ENCODE data around the gene GP5. TPM values are rescaled to one million over a fixed set of nuclear protein-coding genes. Genes with fewer than 3 reads are reported as not detected.

GP5 gene
- total and polyA plus RNA-seq, 4 experiments from 2014 or later: 1.3 to 4.2 (median 2.8) TPM

- no peaks in the 10 kb centered on the region for H3K9me3 Mint-ChIP-seq
- ChIA-PET POLR2A (ENCODE audit: partially characterized antibody) (no interaction called here), CTCF (ENCODE audit: partially characterized antibody) (no interaction called here)
- no peaks in the 10 kb centered on the region for H3K27me3 ChIP-seq (ENCODE audit: insufficient read depth, low read length)
- H3K36me3 ChIP-seq (ENCODE audit: insufficient read depth, low read length): no peaks in the 10 kb centered on the region
- no peaks in the 10 kb centered on the region for H3K36me3 Mint-ChIP-seq
- no peak for DNase-seq
- H3K4me3 ChIP-seq (ENCODE audit: low read length in 2 of 2): no peak overlapping the region
- H3K27ac ChIP-seq (ENCODE audit: low read depth, low read length): no peak overlapping the region
- H3K9me3 ChIP-seq (ENCODE audit: control insufficient read depth in 1 of 2, low read length in 2 of 2): no peaks in the 10 kb centered on the region
- H3K4me3 Mint-ChIP-seq: no peak overlapping the region
- no peaks in the 10 kb centered on the region for H3K4me1 ChIP-seq (ENCODE audit: insufficient read depth, low read length)
- H3K27ac Mint-ChIP-seq: no peak overlapping the region
- intact Hi-C loops (cut with micrococcal nuclease): no loop called here
- peaks cover 29 to 30% of the 10 kb centered on the region in 2 donors for H3K27me3 Mint-ChIP-seq
- H3K4me1 Mint-ChIP-seq: no peaks in the 10 kb centered on the region
These were observed 28.3 kb downstream of the GP5 start for GRCh38 chr3:194370753-194371152.

- no peaks in the 10 kb centered on the region for H3K36me3 Mint-ChIP-seq
- DNase-seq: no peak
- Histone ChIP-seq H3K27me3 (ENCODE audit: insufficient read depth, low read length) (no peaks in the 10 kb centered on the region), H3K36me3 (ENCODE audit: insufficient read depth, low read length) (no peaks in the 10 kb centered on the region), H3K27ac (ENCODE audit: low read depth, low read length) (no peak within 1 kb of the TSS), H3K9me3 (ENCODE audit: control insufficient read depth in 1 of 2, low read length in 2 of 2) (no peaks in the 10 kb centered on the region), H3K4me1 (ENCODE audit: insufficient read depth, low read length) (no peaks in the 10 kb centered on the region), H3K4me3 (ENCODE audit: low read length in 2 of 2) (no peak within 1 kb of the TSS)
- H3K4me3 Mint-ChIP-seq: no peak within 1 kb of the TSS
- H3K27ac Mint-ChIP-seq: no peak within 1 kb of the TSS
- H3K4me1 Mint-ChIP-seq: no peaks in the 10 kb centered on the region
- intact Hi-C loops (cut with micrococcal nuclease): no loop called here
- ChIA-PET POLR2A (ENCODE audit: partially characterized antibody) (no interaction called here), CTCF (ENCODE audit: partially characterized antibody) (no interaction called here)
- no peaks in the 10 kb centered on the region for H3K9me3 Mint-ChIP-seq
- H3K27me3 Mint-ChIP-seq: peaks cover 23 to 29% of the 10 kb centered on the region in 2 donors
These were observed 29.4 kb downstream of the GP5 start, which contains the start of gene LRRC15 for GRCh38 chr3:194369522-194370279. TSS of gene LRRC15 (minus strand) at chr3:194369743. CDS start at chr3:194361043, 8,700 bp downstream.

- Histone ChIP-seq H3K4me1 (ENCODE audit: insufficient read depth, low read length) (no peaks in the 10 kb centered on the region), H3K36me3 (ENCODE audit: insufficient read depth, low read length) (no peaks in the 10 kb centered on the region), H3K27ac (ENCODE audit: low read depth, low read length) (no peak overlapping the region), H3K9me3 (ENCODE audit: control insufficient read depth in 1 of 2, low read length in 2 of 2) (no peaks in the 10 kb centered on the region), H3K27me3 (ENCODE audit: insufficient read depth, low read length) (no peaks in the 10 kb centered on the region), H3K4me3 (ENCODE audit: low read length in 2 of 2) (no peak overlapping the region)
- no peak for DNase-seq
- no peak overlapping the region for H3K27ac Mint-ChIP-seq
- no peaks in the 10 kb centered on the region for H3K36me3 Mint-ChIP-seq
- peaks cover 23 to 29% of the 10 kb centered on the region in 2 donors for H3K27me3 Mint-ChIP-seq
- no peaks in the 10 kb centered on the region for H3K4me1 Mint-ChIP-seq
- H3K9me3 Mint-ChIP-seq: no peaks in the 10 kb centered on the region
- ChIA-PET CTCF (ENCODE audit: partially characterized antibody) (no interaction called here), POLR2A (ENCODE audit: partially characterized antibody) (no interaction called here)
- H3K4me3 Mint-ChIP-seq: no peak overlapping the region
- intact Hi-C loops (cut with micrococcal nuclease): no loop called here
These were observed 30.1 kb downstream of the GP5 start for GRCh38 chr3:194368918-194369317.

DNA sequence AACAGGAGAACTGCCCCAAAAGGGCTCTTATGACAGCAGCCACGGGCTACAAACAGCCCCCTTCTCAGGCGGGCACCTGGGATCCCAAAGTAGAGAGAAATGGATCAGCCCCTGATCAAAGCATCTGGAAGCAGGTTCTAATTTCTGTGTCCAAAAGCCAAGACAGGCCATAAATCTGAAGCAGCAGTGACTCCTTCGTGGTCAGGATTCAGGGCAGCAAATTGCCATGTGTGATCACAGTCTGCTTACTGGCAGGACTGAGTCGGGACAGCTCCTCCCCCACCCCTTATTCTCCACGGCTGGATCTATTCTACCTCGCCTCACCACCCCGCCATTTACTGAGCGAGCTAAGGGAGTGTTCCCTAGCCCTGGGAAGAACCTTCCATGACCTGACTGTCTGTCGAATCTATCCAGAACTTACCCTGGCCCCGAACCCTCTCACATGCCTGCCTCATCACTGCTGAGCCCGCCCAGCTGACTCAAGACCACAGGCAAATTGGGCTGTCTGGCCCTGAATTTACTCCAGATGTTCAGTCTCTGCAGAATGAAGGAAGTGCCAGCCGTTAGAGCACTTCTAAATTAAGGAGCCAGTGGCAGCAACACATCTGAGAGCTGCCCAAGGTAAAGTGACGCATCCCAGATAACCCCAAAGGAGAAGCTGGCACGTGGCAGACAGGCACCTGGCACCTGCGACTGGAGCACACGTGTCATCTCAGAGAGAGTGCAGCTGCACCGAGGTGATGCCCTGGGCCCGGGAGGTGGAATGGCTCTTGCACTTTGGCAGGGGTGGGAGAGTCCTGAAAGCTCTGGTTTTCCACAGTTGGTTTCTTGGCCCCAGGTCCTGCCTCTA, 30.8 kb downstream of the GP5 start:
- H3K27me3 ChIP-seq (ENCODE audit: insufficient read depth, low read length): no peaks in the 10 kb centered on the region
- H3K4me3 Mint-ChIP-seq: no peak overlapping the region
- H3K27me3 Mint-ChIP-seq: peaks cover 23 to 30% of the 10 kb centered on the region in 2 donors
- intact Hi-C loops (cut with micrococcal nuclease): no loop called here
- CTCF ChIA-PET (ENCODE audit: partially characterized antibody): no interaction called here
- no peak overlapping the region for H3K4me3 ChIP-seq (ENCODE audit: low read length in 2 of 2)
- no peaks in the 10 kb centered on the region for H3K9me3 ChIP-seq (ENCODE audit: control insufficient read depth in 1 of 2, low read length in 2 of 2)
- no peaks in the 10 kb centered on the region for H3K9me3 Mint-ChIP-seq
- no peak for DNase-seq
- no peaks in the 10 kb centered on the region for H3K4me1 Mint-ChIP-seq
- POLR2A ChIA-PET (ENCODE audit: partially characterized antibody): interaction anchor here (1.2 kb wide), 1 partner anchor 30 kb away, joined by 4 read pairs; no protein-coding TSS in a partner anchor
- no peaks in the 10 kb centered on the region for H3K36me3 ChIP-seq (ENCODE audit: insufficient read depth, low read length)
- no peaks in the 10 kb centered on the region for H3K36me3 Mint-ChIP-seq
- no peaks in the 10 kb centered on the region for H3K4me1 ChIP-seq (ENCODE audit: insufficient read depth, low read length)
- H3K27ac Mint-ChIP-seq: no peak overlapping the region
- no peak overlapping the region for H3K27ac ChIP-seq (ENCODE audit: low read depth, low read length)

DNA sequence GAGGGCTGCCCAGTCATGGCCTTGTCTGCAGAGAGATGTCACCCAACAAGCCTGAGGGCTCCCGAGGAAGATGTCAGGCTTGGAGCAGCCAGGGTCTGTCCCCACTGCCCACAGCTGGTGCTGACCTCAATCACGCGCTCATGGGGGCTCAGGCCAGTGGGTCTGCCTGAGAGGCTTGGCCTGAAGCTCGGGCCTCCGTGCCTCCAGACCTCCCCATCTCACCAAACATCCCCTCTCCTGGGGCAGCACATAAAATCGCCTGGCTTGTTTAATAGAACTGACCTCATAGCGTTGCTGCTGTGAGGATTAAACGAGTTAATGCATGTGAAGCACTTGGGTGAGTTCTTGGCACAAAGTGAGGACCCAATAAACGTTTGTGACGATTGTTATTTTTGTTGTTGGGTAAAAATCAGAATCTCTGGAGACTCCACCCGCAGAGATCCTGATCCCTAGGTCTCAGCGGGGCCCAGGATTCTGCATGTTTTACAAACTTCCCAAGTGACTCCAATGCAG, 33.0 kb downstream of the GP5 start:
- no peaks in the 10 kb centered on the region for H3K9me3 Mint-ChIP-seq
- Histone ChIP-seq H3K36me3 (ENCODE audit: insufficient read depth, low read length) (no peaks in the 10 kb centered on the region), H3K4me1 (ENCODE audit: insufficient read depth, low read length) (no peaks in the 10 kb centered on the region), H3K27ac (ENCODE audit: low read depth, low read length) (no peak overlapping the region), H3K27me3 (ENCODE audit: insufficient read depth, low read length) (no peaks in the 10 kb centered on the region), H3K4me3 (ENCODE audit: low read length in 2 of 2) (no peak overlapping the region), H3K9me3 (ENCODE audit: control insufficient read depth in 1 of 2, low read length in 2 of 2) (no peaks in the 10 kb centered on the region)
- no peaks in the 10 kb centered on the region for H3K36me3 Mint-ChIP-seq
- peaks cover 24 to 27% of the 10 kb centered on the region in 2 donors for H3K27me3 Mint-ChIP-seq
- no peak for DNase-seq
- CTCF ChIA-PET (ENCODE audit: partially characterized antibody): interaction anchor here (1.3 kb wide), 1 partner anchor 22 kb away, joined by 5 read pairs; no protein-coding TSS in a partner anchor
- H3K27ac Mint-ChIP-seq: no peak overlapping the region
- POLR2A ChIA-PET (ENCODE audit: partially characterized antibody): no interaction called here
- no peaks in the 10 kb centered on the region for H3K4me1 Mint-ChIP-seq
- H3K4me3 Mint-ChIP-seq: no peak overlapping the region
- intact Hi-C loops (cut with micrococcal nuclease): no loop called here

GRCh38 chr3:194365526-194365925, 33.5 kb downstream of the GP5 start:
- H3K9me3 Mint-ChIP-seq: no peaks in the 10 kb centered on the region
- H3K27ac Mint-ChIP-seq: no peak overlapping the region
- no peak overlapping the region for H3K4me3 Mint-ChIP-seq
- Histone ChIP-seq H3K9me3 (ENCODE audit: control insufficient read depth in 1 of 2, low read length in 2 of 2) (no peaks in the 10 kb centered on the region), H3K4me1 (ENCODE audit: insufficient read depth, low read length) (no peaks in the 10 kb centered on the region), H3K36me3 (ENCODE audit: insufficient read depth, low read length) (no peaks in the 10 kb centered on the region), H3K27me3 (ENCODE audit: insufficient read depth, low read length) (no peaks in the 10 kb centered on the region), H3K27ac (ENCODE audit: low read depth, low read length) (no peak overlapping the region), H3K4me3 (ENCODE audit: low read length in 2 of 2) (no peak overlapping the region)
- no peaks in the 10 kb centered on the region for H3K4me1 Mint-ChIP-seq
- ChIA-PET POLR2A (ENCODE audit: partially characterized antibody) (no interaction called here), CTCF (ENCODE audit: partially characterized antibody) (interaction anchor here (1.3 kb wide), 1 partner anchor 22 kb away, joined by 5 read pairs; no protein-coding TSS in a partner anchor)
- H3K27me3 Mint-ChIP-seq: peaks cover 21 to 24% of the 10 kb centered on the region in 2 donors
- DNase-seq: no peak
- no peaks in the 10 kb centered on the region for H3K36me3 Mint-ChIP-seq
- intact Hi-C loops (cut with micrococcal nuclease): no loop called here

All from CD4-positive, alpha-beta memory T cell (primary cell).